NCI-H748 treated with DMSO at 0.1 percent for 48 hours (cell line): Measurements from ENCODE around the gene MFSD6L.
"Not testable (repeated sequence)": the region's sequence is repeated elsewhere in the genome, so short reads cannot be mapped to it uniquely, and the experiment has no call there.

Source experiments
- DNase-seq: peaks from one replicate; lab custom pipeline; 2025; lab: John Stamatoyannopoulos, UW

The MFSD6L gene

GRCh38 chr17:8825802-8826201 lies 26.6 kb upstream of the MFSD6L start:
- DNase-seq: no peak

GRCh38 chr17:8823279-8823678 lies 24.1 kb upstream of the MFSD6L start:
- DNase-seq: no peak

GRCh38 chr17:8822401-8823035 lies 23.4 kb upstream of the MFSD6L start:
- no peak for DNase-seq

GRCh38 chr17:8821446-8822105 lies 22.4 kb upstream of the MFSD6L start:
- no peak for DNase-seq

- DNase-seq: no peak
These were observed 21.3 kb upstream of the MFSD6L start for GRCh38 chr17:8820311-8821010.

GRCh38 chr17:8818654-8819330 lies 19.6 kb upstream of the MFSD6L start:
- no peak for DNase-seq

- DNase-seq: no peak
These were observed 18.9 kb upstream of the MFSD6L start for GRCh38 chr17:8818047-8818446.

GRCh38 chr17:8806926-8807550 lies 7.9 kb upstream of the MFSD6L start:
- DNase-seq: no peak

- DNase-seq: no peak
These were observed 7.2 kb upstream of the MFSD6L start for GRCh38 chr17:8806253-8806925.

GRCh38 chr17:8805396-8805795 lies 6.2 kb upstream of the MFSD6L start:
- DNase-seq: not testable (repeated sequence)

- no peak for DNase-seq
These were observed 4.6 kb upstream of the MFSD6L start for GRCh38 chr17:8803531-8804420.

GRCh38 chr17:8801135-8801840 lies 2.1 kb upstream of the MFSD6L start:
- no peak for DNase-seq

- DNase-seq: no peak
These were observed 1.5 kb upstream of the MFSD6L start for GRCh38 chr17:8800656-8801055.

GRCh38 chr17:8799570-8800212 lies 526 bp upstream of the MFSD6L start:
- DNase-seq: no peak

GRCh38 chr17:8798176-8798845 lies 854 bp downstream of the MFSD6L start:
- no peak for DNase-seq

- DNase-seq: no peak
These were observed 1.5 kb downstream of the MFSD6L start for GRCh38 chr17:8797621-8798175.

GRCh38 chr17:8794636-8795035 lies 4.5 kb downstream of the MFSD6L start:
- DNase-seq: no peak

GRCh38 chr17:8793649-8794048 lies 5.5 kb downstream of the MFSD6L start:
- no peak for DNase-seq

GRCh38 chr17:8792646-8793045 lies 6.5 kb downstream of the MFSD6L start:
- no peak for DNase-seq
